ENCODE results near the gene ECI2.

ECI2 gene

GRCh38 chr6:4124351-4124750 lies 11.0 kb downstream of the ECI2 start:
- peaks cover 56% of the 10 kb centered on the region for H3K36me3 ChIP-seq (ENCODE audit: insufficient read depth, low read length)
- H3K27me3 ChIP-seq (ENCODE audit: insufficient read depth, low read length, poor library complexity, severe bottlenecking): no peaks in the 10 kb centered on the region
- no peaks in the 10 kb centered on the region for H3K9me2 ChIP-seq (replicated peaks; ENCODE audit: low read depth, low read length)
- H3K4me3 ChIP-seq (ENCODE audit: low read length, poor library complexity, severe bottlenecking): no peak overlapping the region
- H3K9ac ChIP-seq (ENCODE audit: low read depth, low read length, poor library complexity, severe bottlenecking): no peak overlapping the region
- H3F3A ChIP-seq (ENCODE audit: low read depth): no peaks in the 10 kb centered on the region
- H3K4me1 ChIP-seq (ENCODE audit: insufficient read depth, low read length, poor library complexity, severe bottlenecking): no peaks in the 10 kb centered on the region
- H4K20me1 ChIP-seq (ENCODE audit: insufficient read depth, low read length, poor library complexity, severe bottlenecking): no peaks in the 10 kb centered on the region
- H3K9me3 ChIP-seq (ENCODE audit: insufficient read depth, low read depth, low read length): no peaks in the 10 kb centered on the region
- TF ChIP-seq CTCF (conservative IDR thresholded peaks at IDR 0.05; ENCODE audit: low read length) (no peak), EZH2phosphoT487 (IDR thresholded peaks at IDR 0.05; ENCODE audit: borderline replicate concordance) (no peak)
- H2AFZ ChIP-seq (ENCODE audit: low read length): no peak overlapping the region
- H3K4me2 ChIP-seq (ENCODE audit: low read depth, low read length, poor library complexity, severe bottlenecking): no peak overlapping the region
- H3K79me2 ChIP-seq (ENCODE audit: insufficient read depth, low read length): no peaks in the 10 kb centered on the region

- TF ChIP-seq EZH2phosphoT487 (IDR thresholded peaks at IDR 0.05; ENCODE audit: borderline replicate concordance): no peak
- no peak for TF ChIP-seq CTCF (conservative IDR thresholded peaks at IDR 0.05; ENCODE audit: low read length)
- H3K36me3 ChIP-seq (ENCODE audit: insufficient read depth, low read length): peaks cover 44% of the 10 kb centered on the region; the same call in 1 of the 2 replicates
- no peaks in the 10 kb centered on the region for H3K79me2 ChIP-seq (ENCODE audit: insufficient read depth, low read length)
Observed at GRCh38 chr6:4115741-4116140, 19.6 kb downstream of the ECI2 start.

GRCh38 chr6:4114123-4114522 lies 21.3 kb downstream of the ECI2 start:
- no peaks in the 10 kb centered on the region for H3K9me2 ChIP-seq (replicated peaks; ENCODE audit: low read depth, low read length)
- no peaks in the 10 kb centered on the region for H3F3A ChIP-seq (ENCODE audit: low read depth)
- no peaks in the 10 kb centered on the region for H3K4me1 ChIP-seq (ENCODE audit: insufficient read depth, low read length, poor library complexity, severe bottlenecking)
- H3K4me3 ChIP-seq (ENCODE audit: low read length, poor library complexity, severe bottlenecking): no peak overlapping the region
- no peaks in the 10 kb centered on the region for H3K27me3 ChIP-seq (ENCODE audit: insufficient read depth, low read length, poor library complexity, severe bottlenecking)
- H3K9me3 ChIP-seq (ENCODE audit: insufficient read depth, low read depth, low read length): peaks cover 7% of the 10 kb centered on the region; the same call in 1 of the 2 replicates
- H3K4me2 ChIP-seq (ENCODE audit: low read depth, low read length, poor library complexity, severe bottlenecking): no peak overlapping the region
- H3K36me3 ChIP-seq (ENCODE audit: insufficient read depth, low read length): peaks cover 37% of the 10 kb centered on the region; the same call in 1 of the 2 replicates
- no peak overlapping the region for H2AFZ ChIP-seq (ENCODE audit: low read length)
- no peak overlapping the region for H3K9ac ChIP-seq (ENCODE audit: low read depth, low read length, poor library complexity, severe bottlenecking)
- no peak for TF ChIP-seq EZH2phosphoT487 (IDR thresholded peaks at IDR 0.05; ENCODE audit: borderline replicate concordance)
- TF ChIP-seq CTCF (conservative IDR thresholded peaks at IDR 0.05; ENCODE audit: low read length): no peak
- H3K79me2 ChIP-seq (ENCODE audit: insufficient read depth, low read length): no peaks in the 10 kb centered on the region
- no peaks in the 10 kb centered on the region for H4K20me1 ChIP-seq (ENCODE audit: insufficient read depth, low read length, poor library complexity, severe bottlenecking)

More at GRCh38 chr6:4115741-4116140, 19.6 kb downstream of the ECI2 start:
- H3K9me3 ChIP-seq (ENCODE audit: insufficient read depth, low read depth, low read length): peaks cover 7% of the 10 kb centered on the region; the same call in 1 of the 2 replicates
- H3K9me2 ChIP-seq (replicated peaks; ENCODE audit: low read depth, low read length): no peaks in the 10 kb centered on the region
- no peaks in the 10 kb centered on the region for H3K4me1 ChIP-seq (ENCODE audit: insufficient read depth, low read length, poor library complexity, severe bottlenecking)
- H3F3A ChIP-seq (ENCODE audit: low read depth): no peaks in the 10 kb centered on the region
- H3K27me3 ChIP-seq (ENCODE audit: insufficient read depth, low read length, poor library complexity, severe bottlenecking): no peaks in the 10 kb centered on the region
- H3K9ac ChIP-seq (ENCODE audit: low read depth, low read length, poor library complexity, severe bottlenecking): no peak overlapping the region
- H4K20me1 ChIP-seq (ENCODE audit: insufficient read depth, low read length, poor library complexity, severe bottlenecking): no peaks in the 10 kb centered on the region
- no peak overlapping the region for H3K4me2 ChIP-seq (ENCODE audit: low read depth, low read length, poor library complexity, severe bottlenecking)
- H3K4me3 ChIP-seq (ENCODE audit: low read length, poor library complexity, severe bottlenecking): no peak overlapping the region
- no peak overlapping the region for H2AFZ ChIP-seq (ENCODE audit: low read length)

Data from Loucy (cell line).